HG02938 (cell line): ENCODE measurements around the gene FOXP1.

ENCODE experiments used
- ATAC-seq: cut with Tn5 transposase; IDR thresholded peaks from one replicate; pipeline ENCODE4 v1.9.1; 2021; ENCODE audit warnings: mild to moderate bottlenecking, moderate library complexity; ENCODE audit not compliant: unreplicated experiment

Gene FOXP1

DNA sequence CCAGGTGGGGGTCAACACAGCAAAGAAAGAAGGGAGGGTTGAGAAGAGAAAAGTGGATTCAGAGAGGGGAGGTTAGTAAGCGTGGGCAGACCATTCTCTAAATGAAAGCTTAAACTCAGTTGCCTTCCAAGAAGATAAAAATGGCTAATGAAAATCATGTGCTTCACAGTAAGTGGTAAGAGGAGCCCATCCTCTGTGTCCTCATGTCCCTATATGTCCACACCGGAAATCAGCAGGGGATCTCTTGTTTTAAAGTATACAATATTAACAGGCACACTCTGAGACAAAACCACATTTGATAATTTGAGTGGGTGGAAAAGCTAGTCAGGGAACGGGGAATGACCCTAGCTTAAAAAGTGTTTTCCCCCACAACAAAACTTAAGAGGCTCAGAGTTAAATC lies 4.4 kb upstream of the FOXP1 start:
- ATAC-seq: no peak

DNA sequence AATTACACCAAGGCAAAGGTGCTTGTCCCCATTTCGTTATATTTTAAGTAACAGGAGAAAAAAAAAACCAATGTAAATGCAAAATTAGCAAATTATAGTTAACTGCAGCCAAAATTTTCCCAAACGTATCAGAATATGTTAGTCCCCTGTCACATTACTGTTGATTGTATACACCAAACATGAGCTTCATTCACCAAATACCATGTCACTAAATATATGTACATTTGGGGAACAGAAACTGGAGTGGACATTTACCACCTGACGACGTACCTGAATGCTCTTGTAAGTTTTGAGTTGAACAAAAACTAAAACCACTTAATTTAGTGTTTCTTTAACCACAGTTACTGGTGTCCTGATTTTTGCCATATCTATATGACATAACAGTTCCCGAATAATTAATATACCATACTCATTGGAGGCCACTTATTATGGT lies 3.3 kb upstream of the FOXP1 start:
- ATAC-seq: no peak

DNA sequence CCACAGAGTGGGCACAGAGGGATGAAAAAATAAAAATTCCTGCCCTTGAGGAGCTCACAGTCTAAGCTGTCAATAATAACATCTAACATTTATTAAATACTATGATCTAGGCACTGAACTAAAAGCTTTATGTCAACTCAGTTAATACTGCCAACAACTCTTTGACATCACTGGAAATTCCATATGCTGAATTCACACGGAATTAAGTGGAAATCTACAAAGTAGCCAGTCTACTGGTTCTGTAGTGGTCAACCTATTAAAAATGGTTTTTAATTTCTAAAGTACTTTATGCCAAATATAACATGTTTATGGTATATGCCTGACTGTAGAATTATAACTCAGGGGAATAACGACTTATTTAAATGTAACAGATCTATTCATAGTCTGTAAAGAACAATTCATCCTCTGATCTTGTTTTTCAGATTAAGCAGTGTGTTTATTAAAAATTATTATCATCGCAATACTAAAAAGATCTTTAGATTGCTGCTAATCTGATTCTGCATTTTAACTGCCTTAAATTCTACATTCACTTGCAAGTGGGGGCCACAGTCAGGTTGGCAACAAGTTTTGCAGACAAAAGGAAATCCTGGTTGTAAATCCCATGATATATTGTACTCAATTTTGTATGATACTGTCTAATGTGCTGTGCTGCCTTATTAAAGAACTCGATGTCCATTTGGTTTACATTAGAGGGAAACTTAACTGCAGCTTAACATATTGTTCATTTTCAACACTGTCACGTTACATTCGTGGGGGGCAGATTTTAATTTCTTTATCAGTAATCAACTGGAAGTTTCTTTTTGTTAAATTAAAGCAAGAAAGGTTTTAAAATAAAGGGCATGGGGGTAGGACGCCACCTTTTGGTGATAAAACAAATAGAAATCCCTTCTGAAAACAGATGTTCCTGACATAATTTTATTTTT lies 2.6 kb upstream of the FOXP1 start:
- ATAC-seq: no peak

DNA sequence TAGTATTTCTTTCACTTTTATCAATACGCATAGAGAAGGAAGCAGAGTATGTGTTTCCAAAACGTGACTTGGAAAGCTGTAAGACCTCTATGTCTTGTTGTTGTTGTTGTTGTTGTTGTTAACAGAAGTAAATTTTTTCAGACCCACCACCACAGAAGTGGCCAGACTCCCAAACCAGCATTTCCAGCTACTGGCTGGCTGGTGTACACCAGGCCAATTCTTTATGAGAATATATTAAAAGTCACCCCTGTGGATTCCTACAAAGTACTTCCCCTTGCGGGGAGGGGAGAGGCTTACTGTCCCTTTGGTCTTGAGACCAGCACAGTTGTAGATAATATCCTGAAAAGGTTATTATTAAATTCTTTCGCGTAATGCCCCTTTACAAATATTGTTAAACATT lies 1.6 kb upstream of the FOXP1 start:
- ATAC-seq: no peak

DNA sequence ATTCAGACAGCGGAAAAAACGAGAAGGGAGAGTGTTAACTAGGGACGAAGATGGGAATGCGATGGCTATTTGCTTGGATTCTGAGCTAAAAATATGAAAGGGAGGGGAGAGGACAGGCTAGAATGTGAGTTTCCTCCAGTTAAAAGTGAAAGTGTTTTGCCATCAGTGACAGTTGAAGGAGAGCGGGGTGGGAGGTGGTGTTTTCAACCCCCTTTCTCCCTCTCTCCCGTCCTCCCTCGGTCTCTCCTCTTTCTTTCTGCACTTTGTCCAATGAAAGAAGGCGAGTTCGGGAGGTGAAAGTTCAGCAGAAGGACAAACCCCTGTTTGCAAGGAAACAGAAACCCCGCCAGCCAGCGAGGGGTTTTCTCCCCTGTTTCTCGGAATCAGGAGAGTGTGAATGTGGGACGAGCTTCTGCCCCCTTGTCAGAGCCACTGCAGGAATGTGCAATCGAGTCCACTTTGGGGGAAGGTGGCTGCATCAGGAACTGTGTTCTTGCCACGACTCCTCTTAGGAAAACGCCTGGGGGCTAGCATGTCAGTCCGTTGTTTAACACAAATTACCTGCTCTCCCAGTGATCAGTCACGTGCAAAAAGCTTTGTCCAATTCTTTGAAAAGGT lies 975 bp upstream of the FOXP1 start:
- no peak for ATAC-seq

DNA sequence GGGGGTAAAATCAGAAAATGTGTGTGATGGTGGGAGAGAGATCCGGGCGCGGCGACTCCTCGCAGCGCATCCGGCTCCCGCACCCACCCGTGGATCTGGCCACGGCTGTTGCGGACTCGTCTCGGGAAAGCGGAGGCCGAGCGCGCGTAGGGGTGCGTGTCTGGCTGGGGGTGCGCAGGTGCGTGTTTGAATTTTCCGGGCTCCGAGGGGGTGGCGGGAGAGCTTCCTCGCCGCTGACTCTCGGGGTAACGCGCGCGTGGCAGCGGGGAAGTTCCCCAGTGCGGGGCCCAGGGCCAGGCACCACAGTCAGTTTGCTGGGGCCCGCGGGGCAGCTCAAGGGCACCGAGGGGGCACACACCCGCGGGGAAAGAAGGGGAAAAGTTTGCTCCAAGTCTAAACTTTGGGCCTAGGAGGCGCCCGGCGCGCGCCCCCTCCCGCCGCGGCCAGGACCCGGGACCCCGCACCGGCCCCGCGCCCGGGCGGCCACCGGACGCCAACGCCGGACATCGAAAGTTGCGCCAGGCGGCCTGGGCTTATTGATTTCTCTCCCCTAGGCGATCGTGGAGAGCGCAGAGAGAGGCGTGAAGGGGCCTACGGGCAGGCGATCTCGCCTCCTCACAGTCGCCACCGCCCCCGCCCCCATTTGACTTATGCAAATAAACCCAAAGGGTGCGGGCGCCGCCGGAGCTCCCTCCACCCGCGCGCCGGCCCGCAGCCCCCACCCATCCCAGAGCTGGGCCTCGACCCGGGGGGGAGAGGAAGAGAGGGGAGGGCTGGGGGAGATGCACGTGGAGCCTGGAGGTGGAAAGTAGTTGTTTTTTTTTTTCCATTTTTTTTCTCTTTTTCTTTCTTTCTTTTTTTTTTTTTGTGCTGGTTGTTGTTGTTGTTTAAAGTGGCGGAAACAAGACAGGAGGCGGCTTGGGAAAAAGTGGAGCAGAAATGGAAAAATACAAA lies 639 bp downstream of the FOXP1 start:
- ATAC-seq: no peak

DNA sequence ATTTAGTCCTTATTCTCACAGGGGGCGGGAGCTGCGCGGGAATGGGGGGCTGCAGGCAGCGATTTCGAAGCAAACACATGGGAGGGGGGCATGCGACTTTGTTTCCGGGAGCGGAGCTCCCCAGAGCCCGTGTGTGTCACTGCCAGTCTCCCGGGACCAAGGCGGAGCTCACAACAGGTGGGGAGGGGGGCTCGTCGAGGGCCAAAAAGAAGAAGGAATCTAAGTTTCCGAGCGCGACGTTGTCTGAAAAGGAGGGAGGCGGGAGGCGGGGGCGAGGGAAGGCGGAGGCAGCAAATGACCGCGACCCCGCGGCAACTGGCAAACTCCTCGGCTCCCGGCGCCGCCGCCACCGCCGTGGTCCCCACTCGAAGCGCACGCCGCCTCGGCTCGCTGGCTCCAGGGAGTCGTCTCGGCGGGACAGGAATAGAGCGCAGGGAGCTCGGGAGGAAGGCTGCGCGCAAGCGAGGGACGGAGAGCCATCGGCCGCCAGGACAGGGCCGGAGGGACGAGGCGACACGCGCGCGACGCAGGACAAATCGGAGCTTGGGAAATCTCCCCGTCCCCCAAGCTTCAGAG lies 1.4 kb downstream of the FOXP1 start:
- ATAC-seq: no peak

DNA sequence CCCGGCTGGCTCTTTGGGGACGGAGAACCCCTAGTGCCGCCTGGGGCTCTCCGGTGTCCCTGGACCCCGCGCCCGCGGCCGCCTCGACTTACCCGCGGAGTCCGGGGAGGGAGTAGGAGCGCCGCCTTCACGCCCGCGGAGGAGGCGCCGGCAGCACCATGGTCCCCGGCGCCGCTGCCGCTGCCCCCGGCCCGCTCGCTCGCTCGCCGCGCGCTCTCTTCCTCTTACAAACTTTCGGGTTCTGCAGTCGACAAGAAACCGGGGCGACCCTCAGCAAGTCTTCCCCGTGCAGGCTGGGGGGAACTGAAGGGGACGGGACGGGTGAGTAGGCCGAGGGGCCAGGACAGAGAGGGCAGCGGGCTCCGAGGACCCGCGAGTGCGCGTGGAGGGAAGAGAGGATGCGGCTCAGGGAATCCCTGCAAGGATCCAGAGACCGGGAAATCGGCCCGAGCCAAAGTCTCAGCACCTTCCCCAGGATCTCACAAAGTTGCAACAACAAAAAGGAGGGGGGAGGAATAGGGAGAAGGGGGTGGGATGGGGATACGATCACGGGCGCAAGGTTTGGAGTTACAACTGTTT lies 2.0 kb downstream of the FOXP1 start:
- ATAC-seq: no peak

DNA sequence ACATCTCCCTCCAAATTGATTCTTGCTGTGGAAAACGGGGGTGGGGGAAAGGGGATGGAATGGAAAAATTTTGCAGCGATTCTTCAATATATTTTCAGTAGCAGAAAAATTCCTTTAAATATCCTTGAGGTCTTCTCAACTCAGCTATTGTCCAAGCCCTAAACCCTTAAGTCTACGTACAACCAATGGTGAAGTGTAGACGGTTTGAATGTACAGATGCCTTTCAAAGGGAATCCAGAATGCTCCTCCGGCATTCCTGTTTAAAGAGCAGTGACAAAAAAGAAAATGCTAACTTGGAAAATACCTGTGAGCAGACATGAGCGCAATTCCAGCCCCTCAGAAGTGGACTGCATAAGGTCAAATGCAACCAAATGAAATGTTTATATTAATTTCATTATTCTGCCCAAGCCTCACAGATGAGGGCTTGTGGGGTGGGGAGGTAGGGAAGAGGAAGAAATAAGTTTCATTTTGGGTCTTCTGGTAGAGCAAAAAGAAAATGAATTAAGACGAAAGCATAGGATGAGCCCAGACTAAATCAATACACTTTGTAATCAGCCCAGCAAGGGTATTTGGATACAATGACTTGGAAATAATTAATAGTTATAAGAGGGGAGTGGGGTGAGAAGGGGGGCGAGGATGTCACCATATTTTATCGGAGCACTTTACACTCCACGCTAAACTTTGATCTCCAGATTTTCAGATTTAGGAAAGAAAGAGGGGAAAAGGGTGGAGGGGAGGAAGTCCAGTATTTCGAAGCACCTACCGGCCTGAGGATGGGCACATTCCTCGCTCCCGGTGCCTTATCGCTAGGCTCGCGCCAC lies 2.7 kb downstream of the FOXP1 start:
- ATAC-seq: no peak

DNA sequence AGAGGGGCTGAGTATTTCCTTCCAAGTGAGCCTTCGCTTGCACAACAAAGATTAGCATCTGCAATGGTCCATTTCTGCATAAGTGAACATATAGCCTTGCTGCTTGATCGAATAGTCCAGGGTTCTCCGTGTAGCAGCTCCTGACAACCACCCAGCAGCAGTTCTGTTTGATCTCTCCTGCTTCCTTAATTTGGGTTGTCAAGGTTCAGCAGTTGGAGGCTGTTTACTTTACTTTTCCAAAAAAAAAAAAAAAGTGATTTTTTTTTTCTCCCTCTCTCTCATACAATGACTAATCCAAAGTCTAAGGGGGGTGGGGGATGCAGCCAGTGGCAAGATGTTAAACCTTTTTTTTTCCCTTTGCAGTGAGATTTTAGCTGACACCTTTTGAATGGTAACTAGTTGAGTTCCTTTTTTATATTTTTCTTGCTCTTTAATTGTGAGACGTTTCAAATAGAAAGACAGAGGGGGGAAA lies 3.6 kb downstream of the FOXP1 start:
- ATAC-seq: no peak

DNA sequence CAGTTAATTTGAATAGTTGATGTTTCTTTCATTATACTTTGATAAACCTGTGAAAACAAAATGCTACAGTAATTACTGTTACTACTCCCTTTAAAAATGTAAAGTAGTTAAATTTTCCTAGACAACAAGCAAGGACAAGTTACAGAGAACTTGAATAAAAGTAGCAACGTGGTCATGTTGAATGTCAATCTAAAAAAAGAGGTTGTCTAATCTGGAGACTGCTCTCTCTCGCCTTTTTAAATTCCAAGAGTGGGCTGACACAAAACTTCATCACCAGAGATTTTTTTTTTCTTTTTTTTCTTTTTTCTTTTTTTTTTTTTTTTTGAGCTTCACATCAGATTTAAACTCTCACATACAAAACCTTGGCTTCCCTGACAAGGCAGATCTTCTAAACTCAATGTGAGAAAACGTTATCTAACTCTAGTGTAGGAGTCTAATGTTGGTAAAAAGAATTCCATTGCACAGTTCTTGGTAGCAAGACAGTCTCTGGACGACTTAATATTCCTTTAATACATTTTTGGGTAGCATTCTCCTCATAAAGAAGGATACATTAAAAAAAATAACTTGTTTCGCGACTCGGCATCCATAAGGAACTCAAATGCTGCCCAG lies 4.1 kb downstream of the FOXP1 start:
- no peak for ATAC-seq

DNA sequence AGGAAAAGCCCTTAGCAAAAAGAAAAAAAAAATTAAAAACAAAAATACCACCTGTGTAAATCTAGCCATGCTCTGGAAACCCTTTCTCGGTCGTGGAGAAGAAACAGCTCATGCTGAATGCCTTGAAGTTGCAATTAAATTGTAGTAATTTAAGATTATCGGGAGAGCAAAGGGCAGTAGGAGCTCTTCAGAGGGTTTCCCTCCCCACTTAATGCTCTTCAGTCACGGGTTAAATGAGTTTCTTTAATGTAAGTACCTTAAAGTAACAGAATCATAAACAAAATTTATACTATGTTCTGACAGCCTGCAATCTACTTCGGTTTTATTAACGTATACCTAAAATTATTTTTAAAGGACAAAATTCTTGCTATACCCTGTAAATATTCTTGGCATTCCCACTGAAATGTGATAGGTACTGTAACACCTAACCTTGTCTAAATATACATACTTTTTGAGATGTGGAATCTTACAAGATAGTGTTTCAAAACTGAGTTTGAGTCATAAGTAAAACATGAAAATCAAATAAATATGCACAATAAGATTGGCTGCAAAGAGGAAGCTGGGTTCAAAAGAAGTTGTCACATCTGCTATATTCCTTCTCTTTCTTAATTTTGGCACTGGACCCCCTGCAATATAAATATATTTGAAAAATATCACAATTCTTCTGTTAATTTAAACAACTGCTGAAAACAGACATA lies 5.3 kb downstream of the FOXP1 start:
- ATAC-seq: no peak

DNA sequence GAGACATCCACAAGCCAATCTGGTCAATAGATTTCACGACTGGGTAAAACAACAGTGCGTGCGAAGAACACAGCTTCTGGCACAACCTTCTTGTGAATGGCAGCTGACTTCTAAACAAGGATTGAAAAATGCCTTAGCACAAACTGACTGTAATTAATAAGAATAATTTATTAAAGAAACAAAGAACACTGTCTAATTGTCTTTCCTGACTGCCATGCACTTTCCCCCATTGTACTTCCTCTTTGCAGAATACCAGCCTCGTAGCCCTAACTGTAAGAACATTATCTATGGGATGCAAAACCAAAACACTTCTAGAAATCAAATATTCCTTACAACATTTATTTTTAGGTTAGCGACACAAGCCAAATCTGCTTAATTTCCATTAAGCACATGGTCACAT lies 6.5 kb downstream of the FOXP1 start:
- ATAC-seq: no peak

DNA sequence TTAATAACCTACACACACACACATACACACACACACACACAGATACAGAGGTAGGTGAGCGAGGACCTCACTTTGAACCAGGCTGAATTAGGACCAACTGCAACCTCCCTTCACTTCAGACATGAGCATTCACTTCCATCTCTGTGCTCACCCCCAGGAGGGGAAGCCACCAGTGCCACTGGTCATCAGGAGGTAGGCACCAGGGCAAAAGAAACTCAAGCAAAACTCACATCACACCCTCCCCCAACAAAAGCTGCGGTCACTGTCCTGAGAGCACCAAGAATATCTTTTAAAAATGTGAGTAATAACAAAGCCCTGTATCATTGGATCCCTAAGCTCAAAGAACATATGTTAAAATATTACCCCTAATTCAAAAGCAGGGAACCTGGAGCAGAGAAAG lies 8.1 kb downstream of the FOXP1 start:
- no peak for ATAC-seq

DNA sequence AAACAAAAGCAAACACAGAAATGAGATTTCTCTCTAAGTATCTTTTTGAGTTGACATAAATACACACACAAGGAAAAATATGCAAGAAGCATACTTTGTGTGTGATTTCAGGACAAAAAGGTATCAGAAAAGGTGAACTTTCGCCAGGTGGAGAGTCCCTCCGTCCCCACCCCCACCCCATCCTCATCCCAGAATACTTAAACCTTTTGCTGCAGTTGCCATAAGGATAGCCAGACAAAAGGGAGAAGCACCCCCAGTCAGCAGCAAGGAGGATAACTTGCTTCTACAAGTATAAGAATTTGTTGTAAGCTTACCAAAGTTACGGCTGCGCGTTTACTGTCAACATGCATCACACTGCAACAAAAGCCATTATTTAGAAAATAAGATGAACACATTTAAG lies 10.3 kb downstream of the FOXP1 start:
- ATAC-seq: no peak

DNA sequence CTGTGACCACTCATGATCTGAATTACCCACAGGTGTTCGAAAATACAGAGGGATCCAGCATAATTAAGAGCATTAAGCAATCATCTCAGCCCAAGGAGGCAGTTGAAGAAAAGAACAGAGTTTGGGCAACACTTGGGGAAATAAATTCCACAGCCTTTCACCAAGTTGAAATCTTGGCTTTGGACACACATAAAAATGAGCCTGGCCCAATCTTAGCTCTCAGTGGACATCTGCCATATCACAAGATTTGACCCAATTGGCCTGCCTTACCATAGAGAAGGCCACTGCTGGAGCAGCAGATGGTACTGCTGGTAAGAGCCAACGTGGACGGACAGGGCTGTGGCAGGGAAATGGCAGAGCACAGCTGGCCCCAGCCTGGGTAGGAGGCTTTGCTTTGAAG lies 13.0 kb downstream of the FOXP1 start:
- no peak for ATAC-seq

DNA sequence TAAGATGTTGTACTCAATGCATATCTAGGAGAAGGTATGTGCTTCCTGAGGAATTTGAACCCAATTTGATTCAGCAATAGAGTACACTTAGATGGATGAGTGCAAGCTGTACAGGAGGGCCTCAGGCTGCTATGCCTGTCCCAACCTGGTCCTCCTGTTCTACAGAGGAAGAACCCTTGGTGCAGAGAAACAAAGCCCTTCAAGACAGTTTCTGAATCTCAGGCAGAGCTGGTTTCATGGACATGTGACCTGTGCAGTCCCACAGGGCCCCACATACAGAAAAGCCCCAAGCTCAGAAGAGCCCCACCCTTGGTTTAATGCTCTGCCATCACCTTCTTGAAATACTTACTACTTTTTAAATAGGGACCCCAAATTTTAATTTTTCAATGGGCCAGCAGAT lies 15.3 kb downstream of the FOXP1 start:
- ATAC-seq: no peak

DNA sequence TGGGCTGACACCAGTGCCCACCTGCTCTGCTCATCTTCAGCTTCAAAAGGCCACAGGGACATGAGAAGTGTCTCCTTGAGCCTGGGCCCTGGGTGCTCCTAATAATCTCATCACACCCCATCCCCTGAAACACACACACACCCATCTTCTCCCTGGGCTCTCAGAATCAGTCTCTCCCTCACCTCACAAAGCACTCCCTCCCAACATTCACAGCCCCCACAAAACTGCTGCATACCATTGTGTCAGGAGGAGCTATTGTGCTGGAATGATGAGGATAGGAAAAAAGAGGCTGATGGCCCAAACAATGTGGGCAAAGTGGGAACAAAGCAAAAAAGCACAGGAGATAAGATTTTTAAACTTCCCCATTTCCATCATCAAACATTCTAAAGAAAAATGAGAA lies 16.8 kb downstream of the FOXP1 start:
- no peak for ATAC-seq

DNA sequence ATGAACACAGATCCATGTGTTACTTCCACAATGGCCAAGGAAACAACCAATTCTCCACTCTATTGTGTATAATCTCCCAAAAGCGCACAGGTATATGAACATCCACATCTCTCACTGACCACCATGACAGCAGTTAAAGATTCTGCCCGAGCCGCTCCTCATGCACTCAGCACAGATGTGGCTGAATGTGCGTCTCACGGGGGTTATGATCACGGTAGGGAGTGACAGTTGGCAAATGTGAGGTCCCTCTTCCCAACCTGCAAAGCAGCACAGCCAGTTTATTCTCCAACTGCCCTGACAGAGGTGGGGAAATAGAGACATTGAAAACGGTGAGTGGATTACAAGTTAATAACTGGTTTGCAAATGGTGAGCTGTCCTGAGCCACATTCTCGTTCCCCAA lies 17.6 kb downstream of the FOXP1 start:
- ATAC-seq: no peak
